GM19452 (cell line): ENCODE results near the gene RFC4.
A peak's percentile ranks its signal among the peaks of the same experiment; 100 is the strongest.

Experiments
- ATAC-seq: cut with Tn5 transposase; IDR thresholded peaks from one replicate; pipeline ENCODE4 v1.9.1; 2021; ENCODE audit not compliant: unreplicated experiment

The RFC4 gene

DNA sequence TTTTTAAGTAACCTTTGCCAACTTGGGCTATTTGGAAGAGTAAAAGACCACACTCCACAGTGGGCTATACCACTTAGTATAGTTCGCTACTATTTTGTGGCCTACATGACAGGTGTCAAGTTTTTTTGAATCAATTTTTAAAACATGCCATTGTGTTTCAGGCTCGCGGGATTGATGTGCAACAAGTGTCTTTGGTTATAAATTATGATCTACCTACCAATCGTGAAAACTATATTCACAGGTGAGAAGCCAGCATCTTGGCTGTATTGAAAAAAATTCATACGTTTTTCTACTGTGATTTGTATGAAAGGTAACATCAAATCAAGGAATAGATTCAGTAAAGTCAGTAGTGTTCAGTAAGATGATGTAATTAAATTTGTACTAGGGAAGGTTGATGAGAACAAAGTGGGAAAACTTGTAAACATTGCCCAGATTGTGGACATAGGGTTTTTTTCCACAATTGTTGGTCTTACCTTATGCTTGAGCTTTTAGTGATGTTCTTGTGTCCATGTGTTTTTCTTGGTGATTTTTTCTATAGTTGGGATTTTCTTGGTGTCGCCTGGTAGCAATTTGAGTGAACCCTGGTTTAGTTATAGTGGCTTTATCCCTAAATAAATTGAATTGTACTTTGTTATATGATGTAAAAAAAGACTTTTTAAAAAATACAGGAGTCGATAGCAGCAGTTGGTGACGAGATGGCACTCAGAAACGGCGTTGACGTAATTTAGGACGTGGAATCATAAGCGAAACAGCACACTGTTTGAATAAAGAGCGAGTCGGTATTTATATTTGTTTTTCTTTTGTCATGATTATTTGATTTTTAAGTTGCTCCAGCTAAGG is 18.4 kb downstream of the RFC4 start:
- no peak for ATAC-seq

DNA sequence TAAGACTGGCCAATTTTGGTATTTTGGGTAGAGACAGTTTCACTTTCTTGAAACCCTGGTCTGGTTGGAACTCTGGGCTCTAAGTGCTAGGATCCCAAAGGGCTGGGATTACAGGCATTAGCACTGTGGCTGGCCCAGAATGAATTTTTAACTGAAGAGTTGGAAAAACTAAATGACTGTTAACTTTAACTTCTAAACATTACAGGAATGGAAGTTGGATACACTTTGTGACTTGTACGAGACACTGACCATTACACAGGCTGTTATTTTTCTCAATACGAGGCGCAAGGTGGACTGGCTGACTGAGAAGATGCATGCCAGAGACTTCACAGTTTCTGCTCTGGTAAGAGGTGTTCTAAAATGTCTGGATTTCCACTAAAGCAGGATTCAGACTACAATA is 19.4 kb downstream of the RFC4 start:
- ATAC-seq: no peak

DNA sequence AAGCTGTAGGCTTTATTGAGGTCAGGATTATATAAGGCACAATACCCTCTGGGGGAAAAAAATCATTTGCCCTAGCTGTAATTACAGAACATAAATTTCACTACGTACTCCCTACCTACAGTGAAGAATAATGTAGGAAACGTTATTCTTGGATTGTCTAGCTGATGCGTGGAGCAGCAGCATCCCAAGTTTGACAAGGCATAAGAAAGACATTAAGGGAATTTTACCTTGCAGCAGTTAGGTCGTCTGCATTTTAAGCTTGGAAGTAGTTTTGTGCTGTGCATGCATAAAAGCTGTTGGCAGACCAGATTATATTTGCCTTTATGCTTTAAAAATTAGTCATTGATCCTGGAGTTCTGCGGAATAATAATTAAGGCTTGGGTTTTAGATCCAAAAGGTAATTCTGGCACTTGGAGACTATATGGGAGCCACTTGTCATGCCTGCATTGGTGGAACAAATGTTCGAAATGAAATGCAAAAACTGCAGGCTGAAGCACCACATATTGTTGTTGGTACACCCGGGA is 20.7 kb downstream of the RFC4 start:
- no peak for ATAC-seq

DNA sequence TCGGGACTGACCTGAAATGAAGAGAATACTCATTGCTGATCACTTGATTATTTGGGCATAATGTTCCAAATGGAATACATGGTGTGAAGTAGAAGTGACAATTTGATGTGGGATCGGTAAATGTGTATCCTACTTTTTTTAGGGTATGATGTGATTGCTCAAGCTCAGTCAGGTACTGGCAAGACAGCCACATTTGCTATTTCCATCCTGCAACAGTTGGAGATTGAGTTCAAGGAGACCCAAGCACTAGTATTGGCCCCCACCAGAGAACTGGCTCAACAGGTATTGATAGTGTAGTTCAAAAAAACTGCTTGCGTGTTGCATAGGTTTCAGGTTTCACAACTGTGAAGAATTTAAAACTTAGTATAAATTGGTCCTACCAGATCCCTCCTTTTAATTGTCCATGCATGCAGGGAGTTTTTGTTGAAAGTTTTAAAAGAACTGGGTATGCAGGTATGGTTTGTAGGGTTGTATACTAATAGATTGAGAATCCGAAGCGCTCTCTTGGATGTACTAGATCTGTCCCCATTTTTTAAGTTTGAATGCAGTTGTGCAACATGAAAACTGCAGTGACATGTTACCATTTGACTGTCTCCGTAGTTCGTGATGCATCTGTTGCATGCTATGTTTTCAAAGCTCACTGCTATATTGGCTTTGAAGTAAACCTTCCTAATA is 21.3 kb downstream of the RFC4 start:
- ATAC-seq: no peak

DNA sequence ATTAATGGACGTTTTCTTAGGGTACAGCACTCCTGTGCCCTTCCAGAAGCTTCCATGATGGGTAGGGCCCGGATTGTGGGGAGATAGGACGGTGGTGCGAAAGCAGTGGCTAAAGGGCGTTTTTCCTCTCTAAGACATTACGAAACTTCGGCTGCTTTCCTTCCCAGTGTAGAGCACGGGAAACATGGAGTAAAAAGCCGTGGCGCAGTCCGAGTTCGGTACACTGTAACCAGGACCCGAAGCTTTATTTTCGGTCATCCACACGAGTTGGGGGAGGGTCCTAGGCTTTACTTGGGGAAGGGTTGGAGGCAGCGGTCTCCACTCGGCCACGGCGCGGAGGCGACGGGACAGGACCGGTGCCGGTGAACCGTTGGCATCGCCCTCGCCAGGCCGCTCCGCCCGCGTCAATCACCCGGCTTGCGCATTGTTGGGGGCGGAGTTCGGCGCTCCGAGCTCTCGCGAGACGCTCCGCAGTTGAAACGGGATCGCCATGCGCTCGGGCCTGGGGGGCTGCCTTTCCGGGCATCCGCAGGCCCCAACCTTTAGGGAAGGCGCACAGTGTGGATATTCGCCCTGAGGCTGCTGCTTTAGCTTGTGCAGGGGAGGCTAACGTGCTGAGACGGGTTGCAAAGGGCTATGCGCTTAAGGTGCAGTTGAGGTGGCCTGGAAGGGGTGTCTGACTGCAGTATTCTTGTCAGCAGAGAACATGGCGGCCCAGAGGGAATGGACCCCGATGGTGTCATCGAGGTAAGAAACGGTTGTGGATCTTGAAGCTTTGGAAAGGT is 22.4 kb downstream of the RFC4 start:
- ATAC-seq: peak; percentile 65

DNA sequence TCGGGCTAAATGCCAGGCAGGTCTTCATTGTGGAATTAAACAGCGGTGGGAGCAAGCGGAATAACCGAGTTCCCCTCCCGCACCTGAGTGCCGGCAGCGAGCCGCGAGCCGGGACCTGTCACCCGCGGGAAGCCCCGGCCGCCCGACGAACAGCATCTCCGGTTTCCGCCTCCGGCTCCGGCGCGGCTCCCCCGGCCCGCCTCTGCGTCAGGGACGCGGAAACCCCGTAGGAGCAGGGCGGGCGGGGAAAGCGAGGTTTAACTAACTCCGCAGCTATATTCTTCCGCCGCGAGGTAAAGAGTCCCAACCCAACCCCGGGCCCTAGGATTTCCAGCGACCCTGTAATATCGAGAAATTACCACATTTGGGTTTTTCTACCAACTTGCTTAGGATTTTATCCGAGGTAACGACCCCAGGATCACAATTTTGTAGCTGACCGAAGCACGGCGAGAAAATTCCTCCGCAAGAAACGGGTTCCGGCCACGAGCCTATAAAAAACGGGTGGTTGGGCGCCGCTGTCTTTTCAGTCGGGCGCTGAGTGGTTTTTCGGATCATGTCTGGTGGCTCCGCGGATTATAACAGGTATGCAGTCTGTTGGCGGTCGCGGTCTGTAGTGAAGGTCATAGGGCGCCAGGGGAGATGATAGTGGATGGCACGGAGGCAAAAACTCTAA is 23.1 kb downstream of the RFC4 start, which contains the start of gene EIF4A2:
EIF4A2 (plus strand) TSS at position 520 of the 673 bp plus-strand sequence; CDS start at position 554, 34 bp downstream.
- ATAC-seq: peak; percentile 54

DNA sequence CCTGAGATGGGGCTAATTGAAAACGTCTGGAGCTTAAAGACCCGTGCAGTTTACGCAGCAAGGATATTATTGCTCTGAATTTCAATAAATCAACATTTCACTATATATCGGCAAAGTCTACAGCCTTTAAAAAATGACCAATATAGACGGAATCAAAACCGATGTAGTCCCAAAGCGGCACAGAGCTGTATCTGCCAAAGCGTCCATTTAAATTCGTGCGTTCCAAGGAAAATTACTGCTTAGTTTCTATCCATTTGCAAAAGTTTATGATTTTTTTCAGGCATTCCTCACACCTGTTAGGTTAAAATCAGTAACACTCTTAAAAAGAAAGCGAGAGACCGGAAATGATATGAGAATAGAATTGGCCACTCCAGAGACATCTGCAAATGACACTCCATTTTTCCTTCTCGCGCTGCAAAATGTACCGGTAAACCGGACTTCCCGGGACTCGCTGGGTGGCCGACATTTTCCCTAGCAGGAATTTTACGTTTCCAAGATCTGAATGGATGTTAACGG is 23.7 kb downstream of the RFC4 start:
- peak; percentile 25 for ATAC-seq

DNA sequence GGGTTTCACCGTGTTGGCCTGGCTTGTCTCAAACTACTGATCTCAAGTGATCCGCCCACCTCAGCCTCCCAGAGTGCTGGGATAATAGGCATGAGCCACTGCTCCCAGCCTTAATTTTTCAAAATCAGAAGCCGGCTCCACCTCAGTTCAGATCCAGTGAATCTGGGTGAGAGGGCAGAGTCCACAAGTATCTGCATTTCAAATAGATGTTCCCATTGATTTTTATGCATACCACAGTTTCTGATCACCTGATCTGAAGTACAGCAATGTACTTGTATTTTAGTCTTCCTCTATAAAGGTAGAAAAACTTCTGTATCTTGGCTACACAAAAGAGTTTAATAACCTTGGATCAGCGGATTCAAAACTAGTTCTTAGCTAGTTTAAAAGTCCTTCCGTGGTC is 27.1 kb downstream of the RFC4 start:
- ATAC-seq: no peak

DNA sequence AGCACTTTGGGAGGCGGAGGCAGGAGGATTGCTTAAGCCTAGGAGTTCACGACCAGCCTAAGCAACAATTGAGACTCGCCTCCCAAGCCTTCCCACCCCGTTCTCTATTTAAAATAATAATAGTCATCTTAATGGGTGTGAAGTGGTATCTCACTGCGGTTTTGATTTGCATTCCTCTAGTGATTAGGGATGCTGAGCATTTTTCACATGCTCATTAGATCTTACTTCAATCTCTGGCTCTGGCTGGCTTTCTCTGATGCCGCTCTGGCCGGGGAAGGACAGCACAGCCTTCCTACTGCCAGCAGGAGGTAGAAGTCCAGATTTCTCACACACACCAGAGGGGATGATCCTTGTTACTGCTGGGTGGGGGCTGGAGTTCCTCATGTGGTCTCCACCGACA is 30.3 kb downstream of the RFC4 start:
- ATAC-seq: no peak

DNA sequence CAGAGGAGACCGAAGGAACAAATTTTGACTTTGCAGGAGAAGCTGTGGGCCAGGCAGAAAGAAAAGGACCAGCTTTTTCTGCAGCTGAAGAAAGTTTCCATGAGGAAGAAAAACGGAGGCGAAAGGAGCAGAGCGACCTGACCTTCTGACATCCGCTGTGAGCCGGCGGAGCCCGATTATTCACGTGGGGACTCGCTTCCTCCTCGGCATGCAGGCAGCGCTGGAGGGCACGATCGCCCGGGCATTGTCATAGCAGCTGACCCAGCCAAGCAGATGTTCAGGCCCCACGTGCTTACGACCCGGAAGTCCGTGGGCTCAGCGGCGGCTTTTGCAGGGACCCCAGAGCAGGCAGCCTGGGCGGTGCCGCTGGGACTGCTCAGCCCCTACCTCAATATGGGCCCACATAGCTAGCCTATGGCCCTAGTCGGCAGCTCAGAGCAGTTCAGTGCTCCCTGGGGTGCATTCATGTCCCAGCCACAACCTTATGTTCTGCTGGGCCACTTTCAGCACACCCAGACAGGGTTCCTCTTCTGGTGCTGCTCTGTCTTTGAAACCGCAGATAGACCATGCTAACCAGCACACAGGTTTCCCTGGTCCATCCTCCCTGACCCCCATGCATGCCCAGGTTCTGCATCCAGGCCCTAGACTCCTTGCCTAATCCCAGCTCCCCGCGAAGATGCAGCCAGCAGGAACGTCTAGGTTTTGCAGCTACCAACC is 33.4 kb downstream of the RFC4 start:
- peak; percentile 87 for ATAC-seq

DNA sequence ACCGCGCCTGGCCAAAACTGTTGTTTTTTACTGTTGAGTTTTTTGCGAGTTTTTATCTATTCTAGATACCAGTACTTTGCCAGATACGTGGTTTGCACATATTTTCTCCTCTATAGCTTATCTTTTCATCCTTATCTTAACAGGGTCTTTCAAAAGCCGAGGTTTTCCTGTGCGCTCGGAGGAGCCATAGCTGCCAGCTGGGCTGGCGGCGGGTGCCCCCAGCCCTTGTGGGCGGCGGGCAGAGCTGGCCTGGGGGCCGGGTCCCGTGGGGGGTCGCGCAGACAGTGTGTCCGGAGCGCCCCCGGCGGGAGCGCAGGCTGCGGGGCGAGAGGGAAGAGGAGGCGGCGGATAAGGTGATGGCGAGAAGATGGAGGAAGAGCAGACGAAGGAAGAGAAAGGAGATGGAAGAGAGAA is 34.0 kb downstream of the RFC4 start:
- ATAC-seq: peak; percentile 27

DNA sequence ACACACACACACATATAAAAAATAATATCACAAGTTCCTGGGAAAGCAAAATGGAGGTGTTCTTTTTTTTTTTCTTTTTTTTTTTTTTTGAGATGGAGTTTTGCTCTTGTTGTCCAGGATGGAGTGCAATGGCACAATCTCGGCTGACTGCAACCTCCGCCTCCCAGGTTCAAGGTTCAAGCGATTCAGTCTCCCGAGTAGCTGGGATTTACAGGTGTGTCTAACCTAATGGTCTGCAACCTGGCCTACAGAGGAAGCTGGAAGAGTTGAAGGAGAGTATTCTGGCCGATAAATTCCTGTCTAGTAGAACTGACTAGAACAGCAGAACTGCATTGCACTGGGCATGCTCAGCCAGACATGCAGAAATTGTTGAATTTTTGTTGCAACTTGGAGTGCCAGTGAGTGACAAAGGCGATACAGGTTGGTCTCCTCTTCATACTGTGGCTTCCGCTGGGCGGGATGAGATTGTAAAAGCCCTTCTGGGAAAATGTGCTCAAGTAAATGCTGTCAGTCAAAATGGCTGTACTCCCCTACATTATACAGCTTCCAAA is 45.3 kb downstream of the RFC4 start:
- ATAC-seq: no peak

DNA sequence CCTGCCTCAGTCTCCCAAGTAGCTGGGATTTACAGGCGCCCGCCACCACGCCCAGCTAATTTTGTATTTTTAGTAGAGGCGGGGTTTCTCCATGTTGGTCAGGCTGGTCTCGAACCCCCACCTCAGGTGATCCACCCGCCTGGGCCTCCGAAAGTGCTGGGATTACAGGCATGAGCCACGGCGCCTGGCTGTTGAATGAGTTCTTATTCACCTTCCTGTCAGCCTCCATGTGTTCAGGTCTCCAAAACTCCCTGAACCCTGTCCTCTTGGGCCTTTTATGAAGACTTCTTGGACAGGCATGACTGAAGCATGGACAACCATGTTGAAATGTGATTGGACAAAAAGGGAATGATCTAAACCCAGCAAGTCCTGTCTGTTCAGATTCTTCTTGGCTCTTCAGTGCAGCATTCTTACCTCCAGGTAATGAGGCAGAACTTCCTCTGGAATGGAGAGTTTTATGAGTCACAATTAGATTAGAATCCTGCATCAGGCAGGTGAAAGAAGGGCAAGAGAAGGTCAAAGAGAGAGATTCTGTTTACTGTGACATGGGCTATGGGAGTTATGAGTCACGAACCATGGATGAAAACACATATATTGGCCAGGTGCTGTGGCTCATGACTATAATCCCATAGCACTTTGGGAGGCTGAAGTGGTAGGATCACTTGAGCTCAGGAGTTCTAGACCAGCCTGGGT is 46.0 kb downstream of the RFC4 start:
- ATAC-seq: no peak

DNA sequence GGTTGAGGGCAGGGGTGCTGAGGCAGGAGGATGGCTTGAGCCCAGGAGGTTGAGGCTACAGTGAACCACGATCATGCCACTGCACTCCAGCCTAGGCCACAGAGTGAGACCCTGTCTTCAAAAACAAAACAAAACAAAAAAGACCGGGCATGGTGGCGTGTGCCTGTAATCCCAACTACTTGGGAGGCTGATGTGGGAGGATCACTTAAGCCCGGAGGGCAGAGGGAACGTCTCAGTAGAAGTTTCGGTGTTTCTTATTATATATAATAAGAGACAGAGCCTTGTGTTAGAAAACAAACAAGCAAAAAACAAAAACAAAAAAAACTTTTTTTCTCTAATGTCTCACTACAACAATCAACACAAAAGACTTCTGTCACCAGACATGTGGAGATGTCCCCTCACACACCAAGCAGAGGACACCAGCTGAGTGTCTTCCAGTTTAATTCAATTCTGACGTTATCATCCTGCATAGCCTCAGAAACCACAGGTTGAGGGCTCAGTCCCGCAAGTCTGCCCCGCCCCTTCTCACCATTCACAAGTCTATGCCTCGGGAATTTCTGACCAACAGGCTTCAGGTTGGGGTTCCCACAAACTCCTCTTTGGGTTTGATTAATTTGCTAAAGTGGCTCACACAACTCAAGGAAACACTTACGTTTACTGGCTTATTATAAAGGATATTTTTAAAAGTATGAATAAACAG is 46.9 kb downstream of the RFC4 start:
- no peak for ATAC-seq

DNA sequence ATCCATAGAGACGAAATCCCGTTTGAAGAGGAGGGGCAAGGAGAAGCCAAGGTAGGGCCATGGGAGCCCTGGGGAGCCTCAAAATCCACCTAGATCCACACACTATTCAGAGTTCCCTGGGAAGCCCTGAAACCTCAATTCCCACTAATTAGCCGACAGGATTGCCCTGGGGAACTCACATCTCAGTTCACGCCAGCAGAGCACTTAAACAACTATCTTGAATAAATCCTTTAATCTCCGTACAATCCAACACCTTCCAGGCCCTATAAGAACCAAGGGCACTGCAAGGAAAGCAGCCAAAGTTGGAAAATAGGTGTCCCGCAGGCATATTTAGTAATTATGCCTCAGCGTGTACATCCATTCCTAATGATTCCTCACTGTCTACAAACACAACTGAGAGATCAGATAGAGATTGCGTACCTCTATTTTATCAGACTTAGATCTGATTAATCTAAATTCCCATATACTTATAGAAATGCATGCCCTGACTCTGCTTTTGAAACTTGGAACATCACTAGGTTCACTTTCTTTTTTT is 48.5 kb downstream of the RFC4 start:
- ATAC-seq: no peak

DNA sequence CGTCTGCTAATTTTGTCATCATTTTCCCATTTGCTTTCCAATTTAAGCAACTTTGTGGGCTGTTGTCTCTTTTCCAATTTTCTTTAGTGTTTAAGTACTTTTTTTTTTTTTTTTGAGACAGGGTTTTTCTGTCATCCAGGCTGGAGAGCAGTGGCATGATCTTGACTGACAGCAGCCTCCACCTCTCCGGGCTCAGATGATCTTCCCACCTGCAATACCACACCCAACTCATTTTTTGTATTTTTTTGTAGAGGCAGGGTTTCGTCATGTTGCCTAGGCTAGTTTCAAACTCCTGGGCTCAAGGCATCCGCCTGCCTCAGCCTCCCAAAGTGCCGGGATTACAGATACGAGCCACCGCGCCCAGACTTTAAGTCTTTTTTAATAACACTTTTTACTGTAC is 49.1 kb downstream of the RFC4 start:
- ATAC-seq: no peak

DNA sequence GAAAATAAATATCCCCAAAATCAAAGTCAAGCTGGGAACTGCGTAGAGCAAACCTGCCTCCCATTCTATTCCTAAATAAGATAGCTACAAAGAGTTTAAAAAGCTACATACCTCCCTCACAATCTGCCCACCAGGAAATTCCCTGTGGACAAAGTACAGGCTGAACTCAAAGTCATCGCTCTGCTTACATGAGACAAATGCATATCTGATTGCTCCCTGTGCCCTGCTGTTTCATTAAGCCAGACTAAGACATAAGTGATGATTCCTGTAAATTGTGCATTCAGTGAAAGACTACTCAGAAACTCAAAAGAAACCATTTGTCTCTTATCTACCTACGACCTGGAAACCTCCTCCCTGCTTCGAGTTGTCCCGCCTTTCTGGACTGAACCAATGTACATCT is 51.4 kb downstream of the RFC4 start:
- no peak for ATAC-seq

DNA sequence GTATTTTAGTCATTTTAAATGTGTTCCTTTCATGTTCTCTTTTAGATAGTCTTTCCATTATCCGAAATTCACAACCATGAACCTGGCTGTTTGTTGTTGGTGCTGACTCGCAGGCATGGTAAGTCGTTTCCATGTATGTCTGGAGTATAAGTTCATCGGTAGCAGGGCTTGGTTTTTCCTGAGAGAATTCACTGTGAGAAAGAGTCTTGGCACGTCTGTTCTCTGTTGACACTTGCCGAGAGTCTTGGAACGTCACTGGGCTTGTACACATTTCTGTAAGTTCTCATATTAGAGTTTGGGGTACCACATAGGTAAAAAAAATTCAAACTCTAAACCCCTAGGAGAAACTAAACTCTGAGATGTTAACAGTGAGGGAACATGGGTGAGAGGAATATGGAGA is 52.3 kb downstream of the RFC4 start:
- no peak for ATAC-seq
